Measurements from ENCODE around the gene HPCA.

HPCA gene

DNA sequence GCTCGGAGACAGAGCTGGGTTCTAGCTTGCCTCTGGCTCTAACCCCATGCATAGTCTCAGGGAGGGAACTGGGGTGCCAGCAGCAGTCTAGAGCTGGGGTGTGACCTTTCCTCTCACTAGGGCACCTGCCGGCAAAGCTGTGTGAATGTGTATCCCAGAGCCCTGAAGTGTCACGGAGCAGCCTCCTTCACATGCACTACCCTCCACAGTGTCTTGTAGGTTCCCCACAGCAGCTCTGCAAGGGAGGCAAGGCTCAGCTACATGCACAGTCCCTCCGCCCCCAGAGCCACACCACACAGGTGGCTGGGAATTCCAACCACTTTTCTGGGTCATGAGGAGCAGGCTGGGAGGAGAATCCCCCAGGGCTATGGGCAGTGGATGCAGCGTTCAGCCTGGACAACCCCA, 7.7 kb upstream of the HPCA start:
- no peak overlapping the region for H3K4me3 Mint-ChIP-seq
- peaks cover 20% of the 10 kb centered on the region for H3K27me3 Mint-ChIP-seq (ENCODE audit: low read depth)
- no peaks in the 10 kb centered on the region for H3K36me3 Mint-ChIP-seq (ENCODE audit: low read depth)
- TF ChIP-seq, protein P1, sequence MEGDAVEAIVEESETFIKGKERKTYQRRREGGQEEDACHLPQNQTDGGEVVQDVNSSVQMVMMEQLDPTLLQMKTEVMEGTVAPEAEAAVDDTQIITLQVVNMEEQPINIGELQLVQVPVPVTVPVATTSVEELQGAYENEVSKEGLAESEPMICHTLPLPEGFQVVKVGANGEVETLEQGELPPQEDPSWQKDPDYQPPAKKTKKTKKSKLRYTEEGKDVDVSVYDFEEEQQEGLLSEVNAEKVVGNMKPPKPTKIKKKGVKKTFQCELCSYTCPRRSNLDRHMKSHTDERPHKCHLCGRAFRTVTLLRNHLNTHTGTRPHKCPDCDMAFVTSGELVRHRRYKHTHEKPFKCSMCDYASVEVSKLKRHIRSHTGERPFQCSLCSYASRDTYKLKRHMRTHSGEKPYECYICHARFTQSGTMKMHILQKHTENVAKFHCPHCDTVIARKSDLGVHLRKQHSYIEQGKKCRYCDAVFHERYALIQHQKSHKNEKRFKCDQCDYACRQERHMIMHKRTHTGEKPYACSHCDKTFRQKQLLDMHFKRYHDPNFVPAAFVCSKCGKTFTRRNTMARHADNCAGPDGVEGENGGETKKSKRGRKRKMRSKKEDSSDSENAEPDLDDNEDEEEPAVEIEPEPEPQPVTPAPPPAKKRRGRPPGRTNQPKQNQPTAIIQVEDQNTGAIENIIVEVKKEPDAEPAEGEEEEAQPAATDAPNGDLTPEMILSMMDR (IDR thresholded peaks at IDR 0.05; ENCODE audit: unreplicated experiment in 3 of 3): no peak
- peaks cover 31% of the 10 kb centered on the region for H3K4me1 Mint-ChIP-seq
- H3K27ac Mint-ChIP-seq: no peak overlapping the region
- no peaks in the 10 kb centered on the region for H3K9me3 Mint-ChIP-seq

DNA sequence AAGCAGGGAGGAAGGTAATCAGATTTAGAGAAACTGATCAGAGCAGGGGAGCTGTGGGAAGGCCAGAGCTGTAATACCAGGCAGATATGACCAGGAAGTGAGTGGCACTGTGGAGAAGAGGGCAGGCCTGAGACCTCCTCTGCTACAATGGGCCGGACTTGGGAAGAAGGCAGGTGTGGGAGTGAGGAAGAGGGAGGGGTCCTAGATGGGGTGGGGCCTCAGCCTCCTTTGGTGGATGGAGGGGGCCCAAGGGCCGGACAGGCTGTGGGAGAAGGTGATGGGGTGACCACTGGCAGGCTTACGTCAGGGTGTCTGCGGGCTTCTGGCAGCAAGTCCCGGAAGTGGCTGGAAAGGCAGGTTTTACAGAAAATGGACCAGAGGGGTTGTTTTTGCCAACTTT, 5.0 kb upstream of the HPCA start:
- peaks cover 23% of the 10 kb centered on the region for H3K4me1 Mint-ChIP-seq
- TF ChIP-seq, protein P1 (IDR thresholded peaks at IDR 0.05; ENCODE audit: unreplicated experiment in 3 of 3): no peak
- H3K4me3 Mint-ChIP-seq: no peak overlapping the region
- H3K27ac Mint-ChIP-seq: no peak overlapping the region
- H3K9me3 Mint-ChIP-seq: no peaks in the 10 kb centered on the region
- H3K36me3 Mint-ChIP-seq (ENCODE audit: low read depth): no peaks in the 10 kb centered on the region
- H3K27me3 Mint-ChIP-seq (ENCODE audit: low read depth): peaks cover 33% of the 10 kb centered on the region

DNA sequence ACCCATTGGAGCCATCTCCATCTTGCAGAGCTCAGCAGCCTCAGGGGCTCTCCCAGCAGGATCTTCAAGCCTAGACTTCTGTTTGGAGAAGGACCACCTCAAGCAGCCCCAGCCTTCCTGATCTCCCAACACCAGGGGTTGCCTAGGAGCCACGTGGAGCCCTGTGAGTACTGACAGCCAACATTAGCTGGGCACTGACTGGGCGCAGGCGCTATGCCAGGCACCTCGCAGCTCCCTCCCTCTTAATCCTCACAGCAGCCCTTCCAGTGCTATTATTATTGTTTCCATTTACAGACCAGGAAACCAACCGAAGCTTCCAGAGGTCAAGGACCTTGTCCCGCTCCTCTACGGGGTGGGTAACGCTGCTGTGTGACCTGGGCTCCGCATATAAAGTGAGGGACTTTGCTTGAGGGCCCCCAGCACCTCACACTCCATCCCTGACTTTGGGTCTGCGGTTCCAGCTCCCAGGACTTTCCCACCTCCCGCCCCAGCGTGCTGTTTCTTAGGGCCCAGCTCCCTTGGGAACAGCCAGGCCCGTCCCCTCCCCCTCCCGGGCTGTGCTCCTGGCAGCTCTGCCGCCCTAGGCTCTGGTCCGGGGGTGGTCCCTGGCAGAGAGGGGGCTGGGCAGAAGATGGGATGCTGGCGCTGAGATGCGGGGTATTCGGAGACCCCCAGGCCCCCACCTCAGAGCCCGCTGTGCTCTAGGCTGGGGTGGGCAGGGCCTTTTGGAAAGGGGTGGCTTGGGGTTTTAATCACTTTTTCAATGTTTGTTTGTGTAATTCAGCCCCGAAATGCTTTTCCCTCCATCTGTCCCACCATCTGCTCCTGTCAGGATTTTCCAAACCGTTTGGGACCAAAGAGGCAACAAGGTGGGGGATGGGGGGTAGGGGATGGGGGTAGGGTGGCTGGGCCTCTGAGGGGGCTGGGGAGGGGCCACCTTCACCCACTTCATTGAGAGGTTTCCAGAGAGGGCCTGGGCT, 4.1 kb upstream of the HPCA start:
- H3K4me3 Mint-ChIP-seq: no peak overlapping the region
- peaks cover 40% of the 10 kb centered on the region for H3K27me3 Mint-ChIP-seq (ENCODE audit: low read depth)
- TF ChIP-seq, protein P1 (IDR thresholded peaks at IDR 0.05; ENCODE audit: unreplicated experiment in 3 of 3): no peak
- H3K9me3 Mint-ChIP-seq: no peaks in the 10 kb centered on the region
- no peaks in the 10 kb centered on the region for H3K36me3 Mint-ChIP-seq (ENCODE audit: low read depth)
- peaks cover 22% of the 10 kb centered on the region for H3K4me1 Mint-ChIP-seq
- no peak overlapping the region for H3K27ac Mint-ChIP-seq

DNA sequence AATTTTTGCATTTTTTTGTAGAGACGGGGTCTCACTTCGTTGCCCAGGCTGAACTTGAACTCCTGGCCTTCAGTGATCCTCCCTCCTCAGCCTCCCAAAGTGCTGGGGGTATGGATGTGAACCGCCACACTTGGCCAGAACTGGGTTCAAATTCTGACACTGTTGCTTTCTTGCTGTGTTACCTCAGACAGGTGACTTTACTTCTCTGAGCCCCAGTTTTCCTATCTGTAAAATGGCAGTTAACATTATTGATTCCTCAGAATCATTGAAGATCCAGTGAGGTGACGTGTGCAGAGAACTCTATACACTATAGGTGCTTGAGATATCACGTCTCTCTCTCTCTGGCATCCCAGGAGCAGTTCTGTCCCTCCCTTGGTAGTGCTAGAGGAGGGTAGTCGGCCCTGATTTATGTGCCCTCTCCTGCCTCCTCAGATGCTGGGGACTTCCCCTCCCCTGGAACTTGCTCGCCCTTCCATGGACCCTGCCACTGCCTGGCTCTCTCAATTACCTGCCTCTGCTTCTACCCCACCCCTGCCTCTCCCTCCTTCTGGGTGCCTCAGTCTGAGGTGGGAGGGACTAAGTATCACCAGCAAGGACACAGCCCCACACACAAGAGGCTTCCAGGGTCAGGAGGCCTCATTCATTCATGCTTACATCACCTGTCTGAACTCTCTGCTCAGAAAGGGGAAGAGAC, 2.8 kb upstream of the HPCA start:
- H3K9me3 Mint-ChIP-seq: no peaks in the 10 kb centered on the region
- H3K27ac Mint-ChIP-seq: no peak overlapping the region
- H3K4me1 Mint-ChIP-seq: peaks cover 11% of the 10 kb centered on the region
- no peak overlapping the region for H3K4me3 Mint-ChIP-seq
- H3K36me3 Mint-ChIP-seq (ENCODE audit: low read depth): no peaks in the 10 kb centered on the region
- TF ChIP-seq, protein P1 (IDR thresholded peaks at IDR 0.05; ENCODE audit: unreplicated experiment in 3 of 3): no peak
- H3K27me3 Mint-ChIP-seq (ENCODE audit: low read depth): peaks cover 43% of the 10 kb centered on the region

DNA sequence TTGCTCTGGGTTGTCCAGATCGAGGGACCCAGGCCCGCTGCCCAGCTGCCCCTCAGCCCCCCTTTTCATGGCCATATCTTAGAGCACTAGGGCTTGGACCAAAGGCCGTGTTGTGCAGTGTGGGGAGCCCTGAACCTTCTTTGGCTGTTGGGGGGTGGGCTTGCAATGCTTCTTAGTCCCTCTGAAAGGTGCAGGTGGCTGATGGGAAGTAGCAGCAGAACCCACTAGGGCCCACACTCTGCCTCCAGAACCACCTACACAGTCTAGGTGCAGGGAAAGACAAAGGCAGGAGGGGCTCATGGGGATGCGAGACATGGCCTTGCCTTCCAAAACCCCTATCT, 2.3 kb upstream of the HPCA start:
- TF ChIP-seq, protein P1 (IDR thresholded peaks at IDR 0.05; ENCODE audit: unreplicated experiment in 3 of 3): no peak
- H3K4me3 Mint-ChIP-seq: no peak overlapping the region
- peaks cover 48% of the 10 kb centered on the region for H3K27me3 Mint-ChIP-seq (ENCODE audit: low read depth)
- H3K4me1 Mint-ChIP-seq: peaks cover 11% of the 10 kb centered on the region
- H3K36me3 Mint-ChIP-seq (ENCODE audit: low read depth): no peaks in the 10 kb centered on the region
- no peak overlapping the region for H3K27ac Mint-ChIP-seq
- no peaks in the 10 kb centered on the region for H3K9me3 Mint-ChIP-seq

Measured in nephron (organoid).